RPMI8226 (cell line): ENCODE data around the gene SH3BP1.
"Not testable (repeated sequence)": the region's sequence is repeated elsewhere in the genome, so short reads cannot be mapped to it uniquely, and the experiment has no call there.

Source experiments
- DNase-seq: peaks from one replicate; pipeline ENCODE4 v3.0.0-alpha.2; 2015

Gene SH3BP1, protein sequence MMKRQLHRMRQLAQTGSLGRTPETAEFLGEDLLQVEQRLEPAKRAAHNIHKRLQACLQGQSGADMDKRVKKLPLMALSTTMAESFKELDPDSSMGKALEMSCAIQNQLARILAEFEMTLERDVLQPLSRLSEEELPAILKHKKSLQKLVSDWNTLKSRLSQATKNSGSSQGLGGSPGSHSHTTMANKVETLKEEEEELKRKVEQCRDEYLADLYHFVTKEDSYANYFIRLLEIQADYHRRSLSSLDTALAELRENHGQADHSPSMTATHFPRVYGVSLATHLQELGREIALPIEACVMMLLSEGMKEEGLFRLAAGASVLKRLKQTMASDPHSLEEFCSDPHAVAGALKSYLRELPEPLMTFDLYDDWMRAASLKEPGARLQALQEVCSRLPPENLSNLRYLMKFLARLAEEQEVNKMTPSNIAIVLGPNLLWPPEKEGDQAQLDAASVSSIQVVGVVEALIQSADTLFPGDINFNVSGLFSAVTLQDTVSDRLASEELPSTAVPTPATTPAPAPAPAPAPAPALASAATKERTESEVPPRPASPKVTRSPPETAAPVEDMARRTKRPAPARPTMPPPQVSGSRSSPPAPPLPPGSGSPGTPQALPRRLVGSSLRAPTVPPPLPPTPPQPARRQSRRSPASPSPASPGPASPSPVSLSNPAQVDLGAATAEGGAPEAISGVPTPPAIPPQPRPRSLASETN

DNA sequence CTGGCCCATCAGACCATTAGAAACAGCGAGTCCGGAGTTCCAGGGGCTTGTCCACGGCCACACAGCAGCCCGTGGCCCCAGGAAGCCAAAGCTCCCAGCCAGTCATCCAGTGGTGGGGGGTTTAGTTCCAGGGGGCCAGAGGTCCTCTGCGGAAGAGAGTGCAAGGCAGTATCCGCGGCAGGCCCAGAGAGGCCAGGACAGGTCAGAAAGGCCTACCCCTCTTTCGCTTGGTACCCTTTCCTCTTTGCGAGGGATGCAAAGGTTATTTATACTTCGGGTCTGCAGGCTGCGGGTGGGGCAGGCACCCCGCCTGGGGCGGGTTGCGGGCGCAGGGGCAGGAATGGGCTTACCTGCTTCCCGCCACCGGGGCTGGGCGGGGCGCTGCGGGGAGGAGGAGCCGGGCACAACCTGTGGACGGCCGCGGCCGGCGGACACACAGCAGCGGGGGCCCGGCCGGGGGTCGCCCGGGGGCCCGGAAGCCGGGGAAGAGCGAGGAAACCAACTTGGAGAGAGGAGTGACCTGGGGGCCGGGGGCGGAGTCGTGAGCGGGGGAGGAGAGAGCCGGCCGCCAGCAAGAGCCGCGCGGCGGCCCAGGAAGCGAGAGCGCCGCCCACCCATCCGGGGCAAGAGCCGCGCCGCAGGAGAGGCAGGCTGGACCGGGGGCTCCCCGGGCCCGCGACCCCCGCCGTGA is at the start of gene SH3BP1:
SH3BP1 (plus strand) TSS at position 600 of the 691 bp plus-strand sequence. CDS start 119 bp downstream, outside the sequence.
- peak; percentile 71 for DNase-seq

DNA sequence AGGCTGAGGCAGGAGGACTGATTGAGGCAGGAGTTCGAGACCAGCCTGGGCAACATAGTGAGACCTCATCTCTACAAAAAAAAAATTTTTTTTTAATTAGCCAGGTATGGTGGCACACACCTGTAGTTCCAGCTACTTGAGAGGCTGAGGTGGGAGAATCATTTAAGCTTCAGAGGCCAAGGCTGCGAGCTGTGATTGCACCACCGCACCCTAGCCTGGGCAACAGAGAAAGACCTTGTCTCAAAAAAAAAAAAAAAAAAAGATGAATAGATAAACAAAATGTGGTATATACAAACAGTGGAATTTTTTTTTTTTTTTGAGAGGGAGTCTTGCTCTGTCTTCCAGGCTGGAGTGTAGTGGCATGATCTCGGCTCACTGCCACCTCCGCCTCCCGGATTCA is 48.4 kb upstream of the SH3BP1 start:
- DNase-seq = not testable (repeated sequence)

DNA sequence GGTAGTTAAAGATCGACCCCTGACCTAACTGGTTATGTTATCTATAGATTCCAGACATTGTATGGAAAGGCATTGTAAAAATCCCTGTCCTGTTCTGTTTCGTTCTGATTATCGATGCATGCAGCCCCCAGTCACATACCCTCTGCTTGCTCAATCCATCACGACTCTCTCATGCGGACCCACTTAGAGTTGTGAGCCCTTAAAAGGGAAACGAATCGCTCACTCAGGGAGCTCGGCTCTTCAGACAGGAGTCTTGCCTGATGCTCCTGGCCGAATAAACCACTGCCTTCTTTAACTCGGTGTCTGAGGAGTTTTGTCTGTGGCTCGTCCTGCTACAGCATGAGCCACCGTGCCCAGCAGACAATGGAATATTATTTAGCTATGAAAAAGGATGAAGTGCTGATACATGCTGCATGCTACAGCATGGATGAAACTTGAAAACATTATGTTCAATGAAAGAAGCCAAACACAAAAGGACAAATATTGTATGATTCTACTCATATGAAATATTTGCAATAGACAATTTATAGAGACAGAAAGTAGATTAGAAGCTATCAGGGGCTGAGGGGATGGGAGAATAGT is 47.6 kb upstream of the SH3BP1 start:
- no peak for DNase-seq

DNA sequence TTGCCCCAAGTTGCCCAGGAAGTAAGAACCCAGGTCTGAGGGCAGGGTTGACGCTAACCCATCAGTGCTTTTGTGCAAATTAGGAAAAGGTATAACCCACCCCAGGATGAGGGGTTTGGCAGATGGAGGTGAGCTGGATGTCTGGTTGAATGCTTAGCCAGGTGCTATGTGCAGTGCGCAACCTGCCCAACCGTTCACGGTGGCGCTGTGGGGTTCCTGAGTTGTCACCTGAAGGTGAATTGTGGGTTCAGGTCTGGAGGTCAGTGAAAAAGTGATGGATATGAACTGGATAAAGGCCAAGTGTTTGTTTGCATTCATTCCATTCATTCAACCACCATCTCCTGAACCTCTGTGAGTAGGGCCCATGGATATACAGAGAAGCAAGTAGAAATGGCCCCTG is 45.2 kb upstream of the SH3BP1 start:
- DNase-seq = peak; percentile 52

DNA sequence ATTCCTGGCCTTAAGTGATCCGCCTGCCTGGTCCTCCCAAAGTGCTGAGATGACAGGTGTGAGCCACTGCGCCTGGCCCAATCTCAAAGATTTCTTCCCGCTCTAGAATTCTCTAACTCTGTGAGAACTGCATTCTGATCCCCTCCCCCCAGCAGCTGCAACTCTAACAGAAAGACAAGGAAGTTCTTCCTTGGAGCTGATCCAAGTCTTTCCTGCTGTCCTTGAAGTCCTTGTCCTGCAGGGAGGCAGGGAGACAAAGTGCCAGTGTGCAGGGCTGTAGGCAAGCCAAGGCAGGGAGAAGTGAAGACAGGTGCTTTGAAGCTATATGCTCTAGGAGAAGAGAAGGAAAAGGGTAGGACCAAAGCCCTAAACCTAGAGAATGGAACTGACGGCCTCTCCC is 40.3 kb upstream of the SH3BP1 start:
- DNase-seq = peak; percentile 41

DNA sequence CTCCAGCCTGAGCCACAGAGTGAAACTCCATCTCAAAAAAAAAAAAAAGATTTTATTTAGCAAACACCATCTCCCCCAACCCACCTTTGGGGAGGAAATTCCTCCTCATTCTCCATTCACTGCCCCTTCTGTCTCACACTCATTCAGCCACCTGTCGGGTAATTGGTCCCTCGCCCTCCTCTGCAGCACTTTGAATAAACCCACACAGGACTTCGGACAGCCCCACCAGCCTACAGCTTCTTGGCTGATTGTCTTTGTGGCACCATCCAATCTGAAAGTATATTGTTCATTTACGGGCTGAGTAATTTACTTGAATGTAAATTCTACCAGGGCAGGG is 38.3 kb upstream of the SH3BP1 start:
- DNase-seq = no peak

DNA sequence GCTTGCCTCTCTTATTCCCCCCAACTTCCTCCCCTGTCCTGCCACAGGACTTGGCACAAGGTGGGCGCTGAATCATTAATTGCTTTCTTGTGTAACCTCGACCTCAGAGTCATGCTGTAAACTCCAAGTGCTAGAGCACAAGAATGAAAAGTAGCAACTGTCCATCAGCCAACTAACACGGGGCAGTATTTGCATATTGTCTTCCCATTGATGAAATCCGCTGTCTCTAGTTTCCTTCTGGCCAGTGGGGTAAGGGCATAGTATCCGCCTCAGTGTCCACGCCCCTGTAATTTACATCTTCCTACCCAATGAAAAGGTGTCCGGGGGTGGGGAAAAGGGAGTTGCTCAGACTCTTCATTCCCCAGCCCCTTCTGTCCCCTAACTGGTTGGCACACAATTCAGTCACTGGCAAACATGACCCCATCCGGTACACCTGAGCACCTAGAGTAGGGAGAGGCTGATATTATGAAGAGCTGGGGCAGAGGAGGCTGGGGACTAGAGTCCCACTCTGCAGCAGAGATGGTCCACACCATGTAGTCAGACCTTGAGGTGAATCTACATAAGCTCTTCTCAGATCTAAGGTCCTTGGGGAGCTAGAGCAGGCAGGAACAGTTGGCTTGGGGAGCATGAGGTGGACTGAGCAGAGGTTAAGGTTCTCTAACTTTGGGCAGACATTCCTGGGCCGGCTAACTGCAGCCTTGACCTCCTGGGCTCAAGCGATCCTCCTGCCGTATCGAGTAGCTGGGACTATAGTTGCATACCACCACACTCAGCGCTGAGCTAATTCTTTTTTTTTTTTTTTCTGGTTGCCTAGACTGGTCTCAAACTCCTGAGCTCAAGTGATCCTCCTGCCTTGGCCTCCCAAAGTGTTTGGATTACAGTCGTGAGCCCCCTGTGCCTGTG is 37.7 kb upstream of the SH3BP1 start:
- peak; percentile 76 for DNase-seq

DNA sequence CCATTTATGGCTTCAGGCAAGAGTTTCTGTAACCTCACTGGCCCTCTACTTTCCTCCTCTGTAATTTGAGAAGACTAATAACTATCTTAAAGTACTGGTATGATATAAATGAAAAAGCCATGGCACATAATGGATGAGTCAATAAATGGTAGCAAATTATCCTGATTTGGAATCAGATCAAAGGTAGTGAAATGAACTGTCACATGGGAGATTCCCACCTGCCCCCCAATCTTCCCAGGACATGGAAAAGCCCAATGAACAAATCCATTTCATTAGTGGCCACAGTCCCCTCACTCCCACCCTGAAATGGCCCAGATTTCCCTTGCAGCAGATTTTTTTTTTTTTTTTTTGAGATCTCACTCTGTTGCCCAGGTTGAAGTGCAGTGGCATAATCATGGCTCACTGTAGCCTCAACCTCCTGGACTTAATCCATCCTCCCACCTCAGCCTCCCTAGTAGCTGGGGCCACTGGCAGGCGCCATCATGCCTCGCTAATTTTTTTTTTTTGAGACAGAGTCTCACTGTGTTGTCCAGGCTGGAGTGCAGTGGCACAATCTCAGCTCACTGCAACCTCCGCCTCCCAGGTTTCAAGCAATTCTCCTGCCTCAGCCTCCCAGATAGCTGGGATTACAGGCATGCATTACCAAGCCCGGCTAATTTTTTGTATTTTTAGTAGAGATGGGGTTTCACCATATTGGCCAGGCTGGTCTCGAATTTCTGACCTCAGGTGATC is 36.8 kb upstream of the SH3BP1 start:
- DNase-seq = not testable (repeated sequence)

DNA sequence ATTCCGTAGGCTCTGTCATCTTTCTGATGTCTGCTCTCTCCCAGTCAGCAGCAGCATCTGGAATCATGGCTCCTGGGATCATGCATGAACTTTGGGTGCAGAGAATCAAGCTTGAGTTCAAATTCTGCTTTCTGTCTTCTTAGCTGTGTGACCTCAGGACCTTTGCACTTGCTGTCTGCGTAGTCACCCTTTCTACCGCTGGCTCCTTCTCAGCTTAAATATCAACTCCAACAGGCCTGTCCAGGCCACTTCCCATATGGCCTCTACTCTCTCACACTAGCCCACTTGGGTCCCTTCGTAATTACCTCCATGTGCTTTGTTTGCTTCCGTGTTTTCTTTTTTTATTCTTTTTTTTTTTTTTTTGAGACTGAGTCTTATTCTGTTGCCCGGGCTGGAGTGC is 35.4 kb upstream of the SH3BP1 start:
- DNase-seq = no peak

DNA sequence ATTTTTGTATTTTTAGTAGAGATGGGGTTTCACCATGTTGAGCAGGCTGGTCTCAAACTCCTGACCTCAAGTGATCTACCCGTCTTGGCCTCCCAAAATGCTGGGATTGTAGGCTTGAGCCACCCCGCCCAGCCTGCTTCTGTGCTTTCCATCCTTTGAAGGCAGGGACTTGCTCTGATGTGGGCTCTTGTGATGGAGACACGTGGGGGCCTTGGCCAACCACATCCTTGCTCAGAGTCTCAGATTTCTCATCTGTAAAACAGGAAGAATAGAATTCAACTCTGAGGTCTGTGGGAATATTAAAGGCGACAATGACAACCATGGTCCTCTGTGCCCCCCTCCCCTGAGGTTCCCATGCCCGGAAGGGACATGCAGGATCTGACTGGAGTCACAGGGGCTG is 34.6 kb upstream of the SH3BP1 start:
- DNase-seq = no peak

DNA sequence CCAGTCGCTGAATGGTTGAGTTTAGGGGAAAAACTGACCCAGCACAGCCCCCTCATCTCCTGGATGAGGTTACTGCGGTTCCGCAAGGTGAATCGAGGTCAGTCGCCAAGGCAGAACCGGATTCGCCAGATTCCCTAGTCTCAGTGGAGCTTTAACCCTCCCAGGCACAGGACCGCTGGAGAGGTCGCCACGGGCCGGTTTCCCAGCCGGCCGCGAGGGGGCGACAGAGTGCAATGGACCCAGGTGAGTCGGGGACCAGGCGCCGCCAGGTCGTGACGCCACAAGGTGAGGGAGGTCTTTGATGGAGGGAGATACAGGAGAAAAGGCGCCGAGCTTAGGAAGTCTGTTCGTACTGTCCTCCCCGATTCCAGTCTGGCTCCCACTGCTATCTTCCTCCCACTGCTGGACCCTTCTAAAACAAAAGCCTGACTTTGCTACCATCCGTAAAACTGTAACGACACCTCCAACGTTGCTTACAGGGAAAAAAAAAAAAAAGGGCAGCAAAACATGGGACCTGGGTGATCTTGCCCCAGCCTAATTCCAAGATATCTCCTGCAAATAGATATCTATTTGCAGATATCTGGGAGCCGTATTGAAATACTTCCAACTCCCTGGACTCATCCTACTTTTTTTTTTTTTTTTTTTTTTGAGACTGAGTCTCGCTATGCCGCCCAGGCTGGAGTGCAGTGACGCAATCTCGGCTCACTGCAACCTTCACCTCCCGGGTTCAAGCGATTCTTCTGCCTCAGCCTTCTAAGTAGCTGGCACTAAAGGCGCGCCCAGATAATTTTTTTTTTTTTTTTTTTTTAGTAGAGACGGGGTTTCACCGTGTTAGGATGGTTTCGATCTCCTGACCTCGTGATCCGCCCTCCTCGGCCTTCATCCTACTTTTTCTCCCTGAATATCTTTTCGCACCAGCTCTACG is 32.2 kb upstream of the SH3BP1 start:
- peak; percentile 93 for DNase-seq

DNA sequence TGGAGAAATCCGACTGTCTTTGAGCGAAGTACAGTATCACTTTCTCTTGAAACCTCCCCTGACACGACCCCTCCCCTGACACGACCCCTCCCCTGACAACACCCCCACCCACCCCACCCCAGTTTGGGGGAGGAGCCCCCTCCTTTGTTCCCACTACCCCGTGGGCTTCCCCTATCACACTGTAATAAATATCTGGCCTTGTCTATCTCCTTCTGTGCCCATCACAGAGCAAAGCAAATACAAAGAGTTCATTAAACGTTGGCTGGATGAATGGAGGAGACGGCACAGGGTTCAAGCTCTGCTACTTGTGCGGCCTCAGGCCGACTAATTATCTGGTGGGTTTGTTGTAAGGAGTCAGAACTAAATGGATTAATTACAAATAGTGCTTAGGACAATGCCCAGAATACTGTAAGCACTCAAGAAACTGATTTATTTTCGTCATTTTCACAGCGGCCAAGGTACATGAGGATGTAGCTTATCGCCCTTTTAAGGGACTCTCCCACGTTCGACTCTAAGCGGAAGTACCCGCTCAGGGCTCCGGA is 31.5 kb upstream of the SH3BP1 start:
- no peak for DNase-seq

DNA sequence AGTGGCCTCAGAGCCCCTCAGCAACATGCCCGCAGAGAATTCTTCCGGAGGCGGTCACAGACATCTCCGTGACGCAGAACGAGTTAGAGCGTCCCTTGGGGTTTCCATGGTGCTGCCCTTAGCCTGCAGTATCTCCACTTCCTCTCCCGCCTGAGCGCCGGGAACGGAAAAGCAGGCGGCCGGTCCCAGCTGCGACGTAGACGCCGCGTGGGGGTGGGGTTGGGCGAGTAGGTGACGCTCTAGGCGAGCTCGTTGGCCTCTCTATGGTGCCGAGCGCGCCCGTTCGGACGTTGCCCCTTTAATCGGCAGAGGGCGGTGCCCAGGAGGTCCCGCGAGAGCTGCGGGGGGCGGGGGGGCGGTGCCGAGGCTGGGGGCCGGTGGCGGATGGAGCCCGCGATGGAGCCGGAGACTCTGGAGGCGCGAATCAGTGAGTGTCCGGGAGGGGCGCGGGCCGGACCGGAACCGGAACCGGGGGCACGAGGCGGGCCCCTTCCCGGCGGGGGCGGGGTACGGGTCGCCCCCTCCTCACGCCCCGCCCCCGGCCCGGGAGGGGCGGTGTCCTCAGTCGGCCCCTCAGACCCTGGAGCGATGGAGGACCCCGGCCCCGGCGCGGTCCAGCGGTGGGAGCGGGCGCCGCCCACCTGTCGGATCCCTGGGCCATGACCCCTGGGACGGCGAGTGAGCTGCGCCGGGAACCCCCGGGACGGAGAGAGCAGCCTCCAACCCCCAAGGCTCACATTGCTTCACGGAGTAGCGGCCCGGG is 30.8 kb upstream of the SH3BP1 start, which contains the start of gene GGA1:
GGA1 (plus strand) TSS at position 358 of the 763 bp plus-strand sequence; CDS start at position 385, 27 bp downstream.
- peak; percentile 97 for DNase-seq

DNA sequence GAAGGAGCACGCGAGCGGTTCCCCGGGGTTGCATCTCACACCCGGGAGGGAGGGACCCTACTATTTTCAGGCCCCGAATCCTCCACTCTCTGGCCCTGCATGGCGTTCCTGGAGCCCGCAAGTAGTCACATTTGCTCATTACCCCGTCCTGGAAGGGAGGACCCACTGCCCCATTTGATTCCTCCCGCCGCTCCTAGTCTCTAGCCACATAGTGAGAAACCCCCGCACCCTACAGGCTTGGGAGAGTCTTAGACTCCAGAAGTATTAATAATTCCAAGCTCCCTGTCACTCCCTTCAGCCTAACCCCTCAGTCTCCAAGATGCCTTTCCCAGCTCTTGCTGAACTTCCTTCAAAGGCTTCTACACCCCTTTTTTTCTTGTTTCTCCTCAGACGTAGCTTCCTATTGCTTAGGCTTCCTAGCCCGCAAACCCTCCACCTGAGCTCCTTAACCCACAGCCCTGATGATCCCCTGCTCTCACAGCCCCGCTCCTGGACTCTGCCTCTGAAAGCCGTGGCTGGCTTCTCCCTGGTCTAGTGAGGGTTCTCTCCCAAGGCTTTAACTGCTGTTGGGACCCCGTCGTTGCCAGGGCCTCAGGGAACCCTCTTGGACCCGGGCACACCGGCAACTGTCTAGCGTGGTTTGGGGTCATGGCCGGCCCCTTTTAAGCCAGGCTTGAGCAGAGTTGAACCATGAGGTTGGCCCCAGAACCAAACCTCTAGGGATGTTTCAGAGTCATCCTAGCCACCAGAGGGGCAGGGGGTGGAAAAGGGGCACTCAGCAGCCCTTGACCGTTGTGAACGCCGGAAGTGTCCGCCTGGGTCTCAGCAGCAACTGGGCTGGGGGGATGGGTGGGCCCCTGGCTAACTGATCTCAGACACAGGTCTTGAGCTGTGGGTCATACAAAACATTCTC is 30.0 kb upstream of the SH3BP1 start:
- peak; percentile 35 for DNase-seq

DNA sequence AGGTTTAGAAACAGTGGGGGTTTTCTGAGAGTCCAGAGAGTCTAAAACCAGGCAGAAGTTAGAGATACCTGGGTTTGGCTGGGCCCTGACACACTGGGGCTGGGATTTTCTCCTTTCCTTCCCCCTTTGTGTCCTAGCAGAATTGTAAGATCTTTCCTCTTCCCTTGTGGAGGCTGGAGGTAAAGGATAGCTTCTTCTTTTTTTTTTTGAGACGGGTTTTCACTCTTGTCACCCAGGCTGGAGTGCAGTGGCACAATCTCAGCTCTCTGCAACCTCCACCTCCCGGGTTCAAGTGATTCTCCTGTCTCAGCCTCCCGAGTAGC is 29.4 kb upstream of the SH3BP1 start:
- DNase-seq = not testable (repeated sequence)

DNA sequence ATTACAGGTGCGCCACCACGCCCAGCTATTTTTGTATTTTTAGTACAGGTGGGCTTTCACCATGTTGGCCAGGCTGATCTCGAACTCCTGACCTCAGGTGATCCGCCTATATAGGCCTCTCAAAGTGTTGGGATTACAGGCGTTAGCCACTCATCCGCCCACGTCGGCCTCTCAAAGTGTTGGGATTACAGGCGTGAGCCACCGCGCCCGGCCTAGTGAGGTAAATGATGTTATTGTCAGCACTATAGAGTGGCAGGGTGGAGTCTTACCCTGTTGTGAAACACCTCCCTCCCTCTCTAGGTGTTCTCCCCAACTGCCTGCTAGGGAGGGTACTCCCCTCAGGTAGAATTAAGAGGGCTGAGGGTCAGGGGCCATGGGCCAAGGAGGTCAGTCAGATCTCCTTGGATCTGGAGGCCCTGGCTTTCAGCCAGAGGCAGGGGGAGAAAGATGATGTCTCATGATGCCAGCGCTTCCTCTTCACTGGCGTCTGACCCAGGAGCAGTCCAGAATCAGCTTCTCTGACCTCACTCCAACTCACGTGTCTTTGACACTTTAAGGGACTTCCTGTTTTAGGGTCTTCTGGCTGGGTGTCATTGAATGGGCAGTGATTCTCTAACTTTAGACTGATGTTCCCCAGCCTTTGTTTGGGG is 28.9 kb upstream of the SH3BP1 start:
- DNase-seq = no peak

DNA sequence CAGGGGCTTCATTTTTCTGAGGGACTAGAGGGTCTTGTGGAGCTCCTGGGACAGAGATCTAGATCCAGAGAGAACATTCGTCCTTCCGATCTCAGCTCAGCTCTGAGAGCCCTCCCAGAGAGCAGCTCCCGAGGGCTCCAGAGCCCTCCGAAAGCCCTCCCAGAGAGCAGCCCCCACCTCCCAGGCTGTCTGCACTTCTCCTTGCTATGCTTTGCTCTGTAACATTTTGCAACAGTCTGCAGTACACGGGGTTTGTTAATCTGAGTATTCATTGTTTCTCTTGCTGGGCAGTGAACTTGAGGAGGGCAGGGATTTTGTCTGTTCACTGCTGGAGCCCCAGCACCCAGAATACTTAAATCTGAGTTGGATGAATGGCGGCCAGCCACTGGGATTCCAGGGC is 28.3 kb upstream of the SH3BP1 start:
- DNase-seq = no peak
